NCI-H510A treated with DMSO at 0.1 percent for 48 hours (cell line): ENCODE results near the gene ESR1.

Experiments used
- DNase-seq: peaks from one replicate; lab custom pipeline; 2025; lab: John Stamatoyannopoulos, UW

Gene ESR1

DNA sequence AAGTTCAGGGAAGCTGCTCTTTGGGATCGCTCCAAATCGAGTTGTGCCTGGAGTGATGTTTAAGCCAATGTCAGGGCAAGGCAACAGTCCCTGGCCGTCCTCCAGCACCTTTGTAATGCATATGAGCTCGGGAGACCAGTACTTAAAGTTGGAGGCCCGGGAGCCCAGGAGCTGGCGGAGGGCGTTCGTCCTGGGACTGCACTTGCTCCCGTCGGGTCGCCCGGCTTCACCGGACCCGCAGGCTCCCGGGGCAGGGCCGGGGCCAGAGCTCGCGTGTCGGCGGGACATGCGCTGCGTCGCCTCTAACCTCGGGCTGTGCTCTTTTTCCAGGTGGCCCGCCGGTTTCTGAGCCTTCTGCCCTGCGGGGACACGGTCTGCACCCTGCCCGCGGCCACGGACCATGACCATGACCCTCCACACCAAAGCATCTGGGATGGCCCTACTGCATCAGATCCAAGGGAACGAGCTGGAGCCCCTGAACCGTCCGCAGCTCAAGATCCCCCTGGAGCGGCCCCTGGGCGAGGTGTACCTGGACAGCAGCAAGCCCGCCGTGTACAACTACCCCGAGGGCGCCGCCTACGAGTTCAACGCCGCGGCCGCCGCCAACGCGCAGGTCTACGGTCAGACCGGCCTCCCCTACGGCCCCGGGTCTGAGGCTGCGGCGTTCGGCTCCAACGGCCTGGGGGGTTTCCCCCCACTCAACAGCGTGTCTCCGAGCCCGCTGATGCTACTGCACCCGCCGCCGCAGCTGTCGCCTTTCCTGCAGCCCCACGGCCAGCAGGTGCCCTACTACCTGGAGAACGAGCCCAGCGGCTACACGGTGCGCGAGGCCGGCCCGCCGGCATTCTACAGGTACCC lies at the start of gene ESR1:
Gene ESR1 (plus strand): TSS at position 170 of the 858 bp plus-strand sequence. CDS start 231 bp downstream, at position 401.
- DNase-seq, result peak; percentile 11

GRCh38 chr6:151760486-151760885 lies 47.0 kb upstream of the ESR1 start:
- DNase-seq, result no peak

- no peak for DNase-seq
These were observed 45.6 kb upstream of the ESR1 start for GRCh38 chr6:151761851-151762250.

DNA sequence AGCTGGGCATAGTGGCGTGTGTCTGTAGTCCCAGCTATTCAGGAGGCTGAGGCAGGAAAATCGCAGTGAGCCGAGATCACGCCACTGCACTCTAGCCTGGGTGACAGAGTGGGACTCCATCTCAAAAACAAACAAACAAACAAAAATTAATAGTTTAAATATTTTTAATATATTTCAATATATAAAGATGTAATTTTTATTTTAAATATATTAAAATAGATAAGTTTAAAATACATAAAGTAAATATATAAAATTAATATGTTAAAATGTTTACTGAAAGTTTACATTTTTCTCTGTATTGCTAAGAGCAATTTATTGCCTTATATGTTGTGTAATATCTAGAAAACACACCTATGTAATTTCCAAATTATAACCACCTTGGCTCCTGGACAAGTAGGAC lies 44.7 kb upstream of the ESR1 start:
- DNase-seq, result no peak

DNA sequence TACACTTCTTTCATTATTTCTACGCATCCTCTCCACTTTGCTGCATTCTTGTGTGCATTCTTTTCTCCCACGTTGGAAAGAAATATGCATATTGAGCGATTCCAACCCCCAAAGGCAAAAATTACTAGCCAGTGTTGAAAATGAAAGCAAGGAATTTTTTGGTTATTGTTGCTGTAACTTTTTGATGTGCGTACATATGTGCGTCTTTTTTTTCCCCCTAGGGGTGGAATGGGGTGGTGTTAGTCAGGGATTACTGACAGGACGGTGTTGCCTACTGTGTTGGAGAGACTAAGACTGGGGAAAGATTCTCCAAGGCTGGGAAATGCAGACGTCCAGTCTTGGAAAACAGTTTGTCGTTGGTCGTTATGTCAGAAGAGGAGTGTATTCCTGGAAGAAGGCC lies 44.2 kb upstream of the ESR1 start:
- no peak for DNase-seq

GRCh38 chr6:151763938-151764680 lies 43.4 kb upstream of the ESR1 start:
- no peak for DNase-seq

DNA sequence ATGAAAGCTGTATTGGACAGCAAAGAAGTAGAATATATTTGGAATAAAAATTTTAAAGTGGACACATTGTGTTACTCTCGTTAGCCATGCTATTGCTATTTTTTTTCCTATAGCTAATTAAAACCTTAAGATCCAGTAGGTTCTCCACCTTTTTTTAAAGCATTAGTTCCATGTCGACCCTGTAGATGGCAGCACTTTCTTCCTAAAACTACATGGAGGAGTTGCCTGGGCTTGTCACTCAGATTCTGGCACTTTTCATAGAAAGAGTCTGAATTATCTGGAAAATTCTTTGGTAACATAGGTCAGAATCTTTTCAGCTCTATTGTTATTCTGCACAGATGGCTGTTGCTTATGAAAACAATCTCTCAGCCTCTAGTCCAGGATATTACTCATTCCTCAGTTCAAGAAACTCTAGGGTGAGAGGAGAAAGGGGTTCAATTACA lies 42.0 kb upstream of the ESR1 start:
- peak; percentile 29 for DNase-seq

DNA sequence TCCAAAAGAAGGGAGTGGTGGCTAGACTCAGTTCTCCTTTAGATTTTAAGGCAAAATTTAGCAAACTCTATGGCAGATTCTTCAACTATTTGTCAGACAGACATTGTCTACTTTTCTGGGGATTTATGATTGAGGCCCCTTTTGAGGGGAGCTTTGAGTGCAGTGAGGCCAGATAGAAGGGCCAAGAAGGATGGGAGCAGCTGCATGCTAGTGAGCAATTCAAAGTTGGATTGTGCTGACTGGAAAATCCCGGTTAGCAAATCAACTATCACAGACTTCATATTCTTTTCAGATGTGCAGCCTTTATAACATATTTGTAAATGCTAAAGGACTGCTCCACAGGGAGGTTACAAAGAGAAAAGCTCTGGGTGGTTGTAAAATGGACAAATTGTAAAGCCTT lies 35.0 kb upstream of the ESR1 start:
- DNase-seq, result no peak

- DNase-seq, result no peak
These were observed 34.1 kb upstream of the ESR1 start for GRCh38 chr6:151773382-151773781.

GRCh38 chr6:151782560-151782959 lies 24.9 kb upstream of the ESR1 start:
- DNase-seq, result no peak

GRCh38 chr6:151783692-151784091 lies 23.8 kb upstream of the ESR1 start:
- no peak for DNase-seq

GRCh38 chr6:151784441-151785214 lies 22.9 kb upstream of the ESR1 start:
- no peak for DNase-seq

DNA sequence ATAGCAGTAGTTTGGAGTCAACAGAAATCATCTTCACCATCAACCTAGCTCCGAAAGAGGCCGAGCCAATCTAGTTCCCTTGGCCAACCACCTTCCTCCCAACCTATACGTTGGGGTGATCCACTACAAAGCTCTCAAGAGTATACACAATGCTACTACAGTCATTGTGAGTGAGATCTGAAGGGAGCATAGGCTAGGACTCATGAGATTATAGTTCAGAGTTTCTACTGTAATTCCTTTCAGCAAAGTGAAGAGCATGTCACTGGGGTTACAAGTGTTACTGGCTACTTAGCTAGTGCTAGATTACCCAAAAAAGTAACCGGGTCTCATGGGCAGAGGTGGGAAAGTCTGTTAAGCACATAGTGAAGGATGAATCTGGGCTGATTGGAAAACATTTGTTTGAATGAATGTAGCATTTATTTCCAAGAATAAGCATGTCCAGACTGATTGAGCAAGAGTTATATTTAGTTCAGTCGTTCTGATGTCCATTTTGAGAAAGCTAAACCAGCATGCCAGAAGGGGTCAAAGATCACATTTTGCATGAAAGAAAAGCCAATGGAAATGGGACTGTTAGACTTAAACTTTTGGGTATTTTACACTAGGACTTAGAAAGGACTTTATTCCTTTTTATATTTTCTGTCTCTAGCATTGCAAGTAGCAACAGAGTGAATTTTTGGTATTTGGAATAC lies 10.5 kb upstream of the ESR1 start:
- DNase-seq, result no peak

GRCh38 chr6:151803743-151804142 lies 3.7 kb upstream of the ESR1 start:
- no peak for DNase-seq

GRCh38 chr6:151804585-151805285 lies 2.7 kb upstream of the ESR1 start:
- no peak for DNase-seq

DNA sequence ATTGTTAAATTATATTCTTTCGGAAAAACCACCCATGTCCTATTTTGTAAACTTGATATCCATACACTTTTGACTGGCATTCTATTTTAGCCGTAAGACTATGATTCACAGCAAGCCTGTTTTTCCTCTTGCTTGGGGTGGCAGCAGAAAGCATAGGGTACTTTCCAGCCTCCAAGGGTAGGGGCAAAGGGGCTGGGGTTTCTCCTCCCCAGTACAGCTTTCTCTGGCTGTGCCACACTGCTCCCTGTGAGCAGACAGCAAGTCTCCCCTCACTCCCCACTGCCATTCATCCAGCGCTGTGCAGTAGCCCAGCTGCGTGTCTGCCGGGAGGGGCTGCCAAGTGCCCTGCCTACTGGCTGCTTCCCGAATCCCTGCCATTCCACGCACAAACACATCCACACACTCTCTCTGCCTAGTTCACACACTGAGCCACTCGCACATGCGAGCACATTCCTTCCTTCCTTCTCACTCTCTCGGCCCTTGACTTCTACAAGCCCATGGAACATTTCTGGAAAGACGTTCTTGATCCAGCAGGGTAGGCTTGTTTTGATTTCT lies 2.1 kb upstream of the ESR1 start:
- no peak for DNase-seq

DNA sequence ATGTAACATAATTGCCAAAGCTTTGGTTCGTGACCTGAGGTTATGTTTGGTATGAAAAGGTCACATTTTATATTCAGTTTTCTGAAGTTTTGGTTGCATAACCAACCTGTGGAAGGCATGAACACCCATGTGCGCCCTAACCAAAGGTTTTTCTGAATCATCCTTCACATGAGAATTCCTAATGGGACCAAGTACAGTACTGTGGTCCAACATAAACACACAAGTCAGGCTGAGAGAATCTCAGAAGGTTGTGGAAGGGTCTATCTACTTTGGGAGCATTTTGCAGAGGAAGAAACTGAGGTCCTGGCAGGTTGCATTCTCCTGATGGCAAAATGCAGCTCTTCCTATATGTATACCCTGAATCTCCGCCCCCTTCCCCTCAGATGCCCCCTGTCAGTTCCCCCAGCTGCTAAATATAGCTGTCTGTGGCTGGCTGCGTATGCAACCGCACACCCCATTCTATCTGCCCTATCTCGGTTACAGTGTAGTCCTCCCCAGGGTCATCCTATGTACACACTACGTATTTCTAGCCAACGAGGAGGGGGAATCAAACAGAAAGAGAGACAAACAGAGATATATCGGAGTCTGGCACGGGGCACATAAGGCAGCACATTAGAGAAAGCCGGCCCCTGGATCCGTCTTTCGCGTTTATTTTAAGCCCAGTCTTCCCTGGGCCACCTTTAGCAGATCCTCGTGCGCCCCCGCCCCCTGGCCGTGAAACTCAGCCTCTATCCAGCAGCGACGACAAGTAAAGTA lies 547 bp upstream of the ESR1 start:
- DNase-seq, result no peak

GRCh38 chr6:151808371-151809241 lies 1.1 kb downstream of the ESR1 start:
- DNase-seq, result no peak

DNA sequence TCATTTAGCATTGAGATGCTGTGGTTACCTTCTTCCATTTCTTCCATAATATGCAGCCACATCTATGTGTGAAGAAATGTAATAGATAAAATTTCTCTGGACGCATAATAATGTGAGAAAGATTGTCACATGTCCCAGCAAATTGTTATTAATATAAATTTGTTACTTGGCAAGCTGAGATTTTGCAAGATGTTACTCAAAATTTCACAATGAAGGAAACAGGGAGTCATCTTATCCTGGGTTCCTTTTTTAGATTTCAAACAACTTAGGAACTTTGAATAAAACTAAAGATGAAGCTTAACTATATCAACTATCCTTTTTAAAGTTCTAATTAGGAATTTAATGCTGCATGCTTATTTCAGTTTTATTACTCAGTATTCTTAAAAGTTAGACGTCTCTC lies 3.6 kb downstream of the ESR1 start:
- DNase-seq, result no peak
